Heart left ventricle (tissue), 16 donors: ENCODE data around the gene NYAP1. TPM values are rescaled to one million over a fixed set of nuclear protein-coding genes. Genes with fewer than 3 reads are reported as not detected.

ENCODE experiments used
- ATAC-seq, 4 donors: fragments of 200-7000 bp; cut with Tn5 transposase; one replicate each; pipeline ENCODE4 v1.9.1; 2020 to 2022; ENCODE audit warnings: moderate library complexity in 4 of 4, mild to moderate bottlenecking in 3 of 4, moderate number of reproducible peaks in 1 of 4
- DNase-seq, 5 donors: peaks; one replicate each; pipeline ENCODE4 v3.0.0-alpha.2; 2020
- H3K27ac ChIP-seq, 12 donors: fragments of 200-600 bp; sonication (generic) in 4 of 12; one replicate each; pipeline versions ENCODE4 v1.5.0 to v1.8.0; 2016 to 2022; ENCODE audit warnings: mild to moderate bottlenecking in 2 of 12
- H3K27me3 ChIP-seq, 9 donors: fragments of 200-600 bp; sonication (generic) in 2 of 9; one replicate each; pipeline versions ENCODE4 v1.5.1 to v1.8.0; 2016 to 2022; ENCODE audit warnings: mild to moderate bottlenecking in 3 of 9
- H3K36me3 ChIP-seq, 9 donors: fragments of 200-600 bp; sonication (generic) in 2 of 9; one replicate each; pipeline versions ENCODE4 v1.5.0 to v1.8.0; 2018 to 2022; ENCODE audit warnings: mild to moderate bottlenecking in 2 of 9
- H3K4me1 ChIP-seq, 12 donors: fragments of 200-600 bp; sonication (generic) in 4 of 12; one replicate each; pipeline versions ENCODE4 v1.5.0 to v1.8.0; 2016 to 2022; ENCODE audit warnings: mild to moderate bottlenecking in 3 of 12
- H3K4me3 ChIP-seq, 12 donors: fragments of 200-600 bp; sonication (generic) in 4 of 12; one replicate each; pipeline versions ENCODE4 v1.5.0 to v1.8.0; 2017 to 2022; ENCODE audit warnings: mild to moderate bottlenecking in 9 of 12, moderate library complexity in 4 of 12
- H3K9me3 ChIP-seq, 12 donors: fragments of 200-600 bp; sonication (generic) in 4 of 12; one replicate each; pipeline versions ENCODE4 v1.5.0 to v1.8.0; 2016 to 2022; ENCODE audit warnings: mild to moderate bottlenecking in 1 of 12
- POLR2A ChIP-seq, 2 donors: fragments of 450-650 bp; IDR thresholded peaks; one replicate each; pipeline ENCODE4 v1.6.1; 2017; ENCODE audit warnings: antibody characterized with exemption in 2 of 2, mild to moderate bottlenecking in 2 of 2, moderate library complexity in 2 of 2
- WGBS, 4 donors: extraction: QIAGEN DNeasy Blood & Tissue Kit in 2 of 4; methylation state at CpG; one replicate each; pipeline versions ENCODE4 v1.1.5 to v1.1.7; 2013 to 2018; 5-methylcytosine and 5-hydroxymethylcytosine counted together
- intact Hi-C, 10 donors: fragments of 100-400 bp; cut with DNase I; formaldehyde crosslinking; loops; one replicate each; pipeline versions ENCODE4 v1.11.1 to v1.14.2; 2022
- polyA plus RNA-seq, 2 donors: library from polyadenylated mRNA; stranded (reverse); fragments of 200-250 nt; gene quantifications; one replicate each; pipeline ENCODE4 v1.2.3, GENCODE V29; 2013
- total RNA-seq, 9 donors: library from RNA; depleted of rRNA in 2 of 9; stranded (reverse); fragments of >200 nt in 2 of 9; fragmentation: NEBNext Ultra II Directional in 3 of 9; extraction: Animal tissue kit (Norgen Biotek cat#: 25700) in 3 of 9; gene quantifications; one replicate each; pipeline versions ENCODE4 v1.1.0 to v1.2.4, GENCODE V29; 2016 to 2023
- TF ChIP-seq, protein P1 (sequence below), 12 donors: fragments of 200-600 bp; sonication (generic) in 4 of 12; IDR thresholded peaks; one replicate each; pipeline versions ENCODE4 v1.5.0 to v1.8.0; 2018 to 2022; ENCODE audit warnings: antibody characterized with exemption in 12 of 12, mild to moderate bottlenecking in 5 of 12
- donor health status: ischemic (EF 13 %, LVEDD 7.1; RV severe dilation, severe dysfunction).
- donor health status: healthy with polysubstance abuse.
- donor health status: DM: no; HTN: yes; CAD: no.
- donor health status: DM: no; HTN: no; CAD: no.
- donor health status: ischemic (EF 25% LVEDD 6.9; RV normal size, moderate dysfunction).
- donor health status: ischemic (EF 25% LVEDD 5.7; RV mildly dilated, moderate dysfunction).
- donor health status: healthy.
- donor health status: DM: yes; HTN: yes; CAD: no.
- donor health status: ischemic (EF 35%, LVEDD 5.7; RV mildly dilated, moderate dysfunction).
- donor health status: nonischemic (EF 11% LVEDD 7.7; RV severe dilation, severe dysfunction).
- donor health status: DM: yes; HTN: yes; CAD: no.
- donor health status: PGD.
- donor health status: ischemic (EF 29% LVEDD 5.4; RV normal size, mild dysfunction).
- donor health status: nonischemic (EF 23%, LVEDD 6.1; RV moderate dilation, normal function).

Gene NYAP1
- total and polyA plus RNA-seq, 11 donors = 0.16 to 1.1 (median 0.40) TPM; not detected in 3

DNA sequence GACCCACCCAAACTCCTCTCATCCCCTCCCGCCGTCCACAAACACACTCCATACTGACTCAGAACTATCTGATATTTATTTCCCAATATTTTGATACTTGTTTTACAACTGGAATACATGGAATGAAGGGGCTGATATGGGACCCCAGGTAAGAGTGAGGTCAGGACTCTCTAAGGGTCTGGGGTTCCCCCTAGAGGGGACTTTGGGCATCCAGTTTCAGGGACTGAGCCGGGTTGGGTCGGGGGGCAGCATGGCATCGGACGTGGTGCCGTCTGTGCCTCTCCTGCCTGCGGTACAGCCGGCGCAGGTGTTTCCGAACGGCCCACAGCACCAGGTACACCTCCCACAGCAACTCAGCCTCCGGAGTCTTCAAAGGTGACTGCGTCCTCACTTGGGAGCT is 27.2 kb upstream of the NYAP1 start:
- peaks cover 0 to 11% (median 4%) of the 10 kb centered on the region in 9 donors for H3K36me3 ChIP-seq
- no peaks in the 10 kb centered on the region for H3K4me1 ChIP-seq
- no peaks in the 10 kb centered on the region for H3K27me3 ChIP-seq
- no peak overlapping the region for H3K4me3 ChIP-seq
- 83 to 93% (median 91%) methylated on average over 11 to 14 of the region's 14 CpGs for WGBS, 4 donors
- intact Hi-C loops = no loop called here
- ATAC-seq = no peak
- no peak overlapping the region for H3K27ac ChIP-seq
- H3K9me3 ChIP-seq = no peaks in the 10 kb centered on the region
- DNase-seq = no peak
- TF ChIP-seq POLR2A (IDR thresholded peaks at IDR 0.05) = no peak
- TF ChIP-seq, protein P1, sequence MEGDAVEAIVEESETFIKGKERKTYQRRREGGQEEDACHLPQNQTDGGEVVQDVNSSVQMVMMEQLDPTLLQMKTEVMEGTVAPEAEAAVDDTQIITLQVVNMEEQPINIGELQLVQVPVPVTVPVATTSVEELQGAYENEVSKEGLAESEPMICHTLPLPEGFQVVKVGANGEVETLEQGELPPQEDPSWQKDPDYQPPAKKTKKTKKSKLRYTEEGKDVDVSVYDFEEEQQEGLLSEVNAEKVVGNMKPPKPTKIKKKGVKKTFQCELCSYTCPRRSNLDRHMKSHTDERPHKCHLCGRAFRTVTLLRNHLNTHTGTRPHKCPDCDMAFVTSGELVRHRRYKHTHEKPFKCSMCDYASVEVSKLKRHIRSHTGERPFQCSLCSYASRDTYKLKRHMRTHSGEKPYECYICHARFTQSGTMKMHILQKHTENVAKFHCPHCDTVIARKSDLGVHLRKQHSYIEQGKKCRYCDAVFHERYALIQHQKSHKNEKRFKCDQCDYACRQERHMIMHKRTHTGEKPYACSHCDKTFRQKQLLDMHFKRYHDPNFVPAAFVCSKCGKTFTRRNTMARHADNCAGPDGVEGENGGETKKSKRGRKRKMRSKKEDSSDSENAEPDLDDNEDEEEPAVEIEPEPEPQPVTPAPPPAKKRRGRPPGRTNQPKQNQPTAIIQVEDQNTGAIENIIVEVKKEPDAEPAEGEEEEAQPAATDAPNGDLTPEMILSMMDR (IDR thresholded peaks at IDR 0.05) = no peak

DNA sequence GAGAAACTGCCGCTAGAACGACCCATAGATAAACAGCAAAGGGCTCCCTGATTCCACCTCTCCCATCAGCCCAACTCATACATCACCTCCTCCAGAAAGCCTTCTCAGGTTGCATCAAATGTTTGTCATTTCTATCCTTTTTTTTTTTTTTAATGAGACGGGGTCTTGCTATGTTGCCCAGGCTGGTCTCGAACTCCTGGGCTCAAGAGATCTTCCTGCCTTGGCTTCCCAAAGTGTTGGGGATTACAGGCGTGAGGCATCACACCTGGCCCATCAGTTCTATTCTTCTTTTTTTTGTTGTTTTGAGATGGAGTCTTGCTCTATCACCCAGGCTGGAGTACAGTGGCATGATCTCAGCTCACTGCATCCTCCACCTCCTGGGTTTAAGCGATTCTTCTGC is 26.7 kb upstream of the NYAP1 start:
- DNase-seq (no peak), ATAC-seq (no peak)
- no peak for TF ChIP-seq POLR2A (IDR thresholded peaks at IDR 0.05)
- TF ChIP-seq, protein P1 (IDR thresholded peaks at IDR 0.05) = no peak
- 90 to 96% (median 95%) methylated on average over 6 of the region's 6 CpGs for WGBS, 4 donors
- intact Hi-C loops = no loop called here
- H3K36me3 ChIP-seq = peaks cover 0 to 11% (median 4%) of the 10 kb centered on the region in 9 donors
- no peak overlapping the region for H3K4me3 ChIP-seq
- H3K27me3 ChIP-seq = no peaks in the 10 kb centered on the region
- H3K27ac ChIP-seq = no peak overlapping the region
- no peaks in the 10 kb centered on the region for H3K9me3 ChIP-seq
- no peaks in the 10 kb centered on the region for H3K4me1 ChIP-seq

DNA sequence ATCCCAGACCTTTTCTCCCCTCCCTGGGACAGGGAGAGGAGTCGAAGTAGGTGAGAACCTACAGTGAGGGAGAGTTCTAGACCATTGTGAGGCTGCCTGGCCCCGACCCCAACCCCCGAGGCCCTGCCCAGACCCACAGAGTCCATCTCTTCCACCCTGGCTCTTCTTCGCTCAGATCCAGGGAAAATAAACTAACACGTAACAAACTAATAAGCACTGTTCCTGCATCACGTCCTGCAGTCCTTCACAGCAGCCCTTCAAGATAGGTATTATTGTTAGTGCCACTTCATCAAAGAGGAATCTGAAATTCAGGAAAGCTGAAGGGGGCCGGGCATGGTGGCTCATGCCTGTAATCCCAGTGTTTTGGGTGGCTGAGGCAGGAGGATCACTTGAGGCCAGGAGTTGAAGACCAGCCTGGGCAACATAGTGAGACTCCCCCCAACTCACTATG is 19.5 kb upstream of the NYAP1 start, which contains the start of gene SPACDR:
Gene SPACDR (minus strand): TSS at position 51 of the 451 bp plus-strand sequence. CDS start 235 bp downstream, outside the sequence.
- H3K4me1 ChIP-seq = peaks cover 3 to 36% (median 21%) of the 10 kb centered on the region in 12 donors
- peaks cover 0 to 48% (median 24%) of the 10 kb centered on the region in 9 donors for H3K36me3 ChIP-seq
- 85 to 89% (median 87%) methylated on average over 7 of the region's 7 CpGs for WGBS, 4 donors
- no peaks in the 10 kb centered on the region for H3K27me3 ChIP-seq
- ATAC-seq = no peak
- intact Hi-C loops = loop anchor here in 3 of 10 donors (10.0 kb wide), 2 partner anchors 231 to 261 kb away; partner anchors contain the start of genes GIGYF1 (in 2 of the 3) and EPO (in 1 of the 3)
- TF ChIP-seq, protein P1 (IDR thresholded peaks at IDR 0.05) = no peak
- no peak for TF ChIP-seq POLR2A (IDR thresholded peaks at IDR 0.05)
- no peak for DNase-seq
- H3K4me3 ChIP-seq = no peak within 1 kb of the TSS
- no peak within 1 kb of the TSS for H3K27ac ChIP-seq
- H3K9me3 ChIP-seq = no peaks in the 10 kb centered on the region

DNA sequence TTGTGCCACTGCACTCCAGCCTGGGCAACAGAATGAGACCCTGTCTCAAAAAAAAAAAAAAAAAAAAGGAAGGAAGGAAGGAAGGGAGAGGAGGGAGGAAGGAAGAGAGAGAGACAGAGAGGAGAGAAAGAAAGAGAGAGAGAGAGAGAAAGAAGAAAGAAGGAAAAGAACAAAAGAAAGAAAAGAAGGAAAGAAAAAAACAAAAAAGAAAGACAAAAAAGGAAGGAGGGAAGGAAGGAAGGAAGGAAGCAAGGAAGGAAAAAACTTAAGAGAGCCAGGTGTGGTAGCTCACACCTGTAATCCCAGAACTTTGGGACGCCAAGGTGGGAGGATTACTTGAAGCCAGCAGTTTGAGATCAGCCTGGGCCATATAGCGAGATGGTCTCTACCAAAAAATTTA is 18.9 kb upstream of the NYAP1 start:
- 89 to 97% (median 96%) methylated on average over 2 of the region's 2 CpGs for WGBS, 4 donors
- H3K9me3 ChIP-seq = no peaks in the 10 kb centered on the region
- no peak overlapping the region for H3K27ac ChIP-seq
- ATAC-seq = no peak
- H3K27me3 ChIP-seq = no peaks in the 10 kb centered on the region
- DNase-seq = no peak
- H3K36me3 ChIP-seq = peaks cover 0 to 51% (median 24%) of the 10 kb centered on the region in 9 donors
- TF ChIP-seq POLR2A (IDR thresholded peaks at IDR 0.05) = no peak
- TF ChIP-seq, protein P1 (IDR thresholded peaks at IDR 0.05) = no peak
- no peak overlapping the region for H3K4me3 ChIP-seq
- peaks cover 3 to 42% (median 26%) of the 10 kb centered on the region in 12 donors for H3K4me1 ChIP-seq
- intact Hi-C loops = loop anchor here in 9 of 10 donors (5.0 to 10.0 kb wide), 8 partner anchors 93 to 263 kb away; partner anchors contain the start of genes GIGYF1 (in 6 of the 9), EPO (in 1 of the 9) and POP7 (in 1 of the 9)
